Upper lobe of left lung (tissue), 4 donors: Measurements from ENCODE around the gene KIR2DL1.
"Not testable (repeated sequence)": the region's sequence is repeated elsewhere in the genome, so short reads cannot be mapped to it uniquely, and the experiment has no call there.

Source experiments
- POLR2AphosphoS5 ChIP-seq, 2 donors: sonication (generic); formaldehyde crosslinking; IDR thresholded peaks; one replicate each; pipeline ENCODE4 v1.5.1; 2017; ENCODE audit warnings: antibody characterized with exemption in 2 of 2
- TF ChIP-seq, protein P1 (sequence below), 6 experiments: fragments of 450-650 bp in 4 of 6; fragments of 200-600 bp in 2 of 6; sonication (generic) in 2 of 6; IDR thresholded peaks; one replicate each; pipeline ENCODE4 v1.5.1; 2016 to 2019; ENCODE audit warnings: antibody characterized with exemption in 6 of 6

DNA sequence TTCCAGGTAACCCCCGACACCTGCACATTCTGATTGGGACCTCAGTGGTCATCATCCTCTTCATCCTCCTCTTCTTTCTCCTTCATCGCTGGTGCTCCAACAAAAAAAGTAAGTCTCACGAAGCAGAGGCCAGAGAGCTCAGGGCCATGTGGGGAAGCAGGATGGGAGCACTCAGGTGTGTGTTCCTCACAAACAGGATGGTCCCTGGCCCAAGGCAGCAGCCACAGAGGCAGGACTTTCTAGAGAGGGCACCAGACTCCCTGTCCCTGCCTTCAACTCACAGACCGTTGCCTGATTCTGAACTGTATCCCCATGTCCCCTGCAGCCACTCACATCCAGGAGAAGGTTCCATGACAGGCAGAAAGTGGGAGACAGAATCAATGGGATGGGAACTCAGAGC lies 13.3 kb downstream of the KIR2DL1 start:
- not testable (repeated sequence) for TF ChIP-seq POLR2AphosphoS5 (IDR thresholded peaks at IDR 0.05)
- TF ChIP-seq, protein P1, sequence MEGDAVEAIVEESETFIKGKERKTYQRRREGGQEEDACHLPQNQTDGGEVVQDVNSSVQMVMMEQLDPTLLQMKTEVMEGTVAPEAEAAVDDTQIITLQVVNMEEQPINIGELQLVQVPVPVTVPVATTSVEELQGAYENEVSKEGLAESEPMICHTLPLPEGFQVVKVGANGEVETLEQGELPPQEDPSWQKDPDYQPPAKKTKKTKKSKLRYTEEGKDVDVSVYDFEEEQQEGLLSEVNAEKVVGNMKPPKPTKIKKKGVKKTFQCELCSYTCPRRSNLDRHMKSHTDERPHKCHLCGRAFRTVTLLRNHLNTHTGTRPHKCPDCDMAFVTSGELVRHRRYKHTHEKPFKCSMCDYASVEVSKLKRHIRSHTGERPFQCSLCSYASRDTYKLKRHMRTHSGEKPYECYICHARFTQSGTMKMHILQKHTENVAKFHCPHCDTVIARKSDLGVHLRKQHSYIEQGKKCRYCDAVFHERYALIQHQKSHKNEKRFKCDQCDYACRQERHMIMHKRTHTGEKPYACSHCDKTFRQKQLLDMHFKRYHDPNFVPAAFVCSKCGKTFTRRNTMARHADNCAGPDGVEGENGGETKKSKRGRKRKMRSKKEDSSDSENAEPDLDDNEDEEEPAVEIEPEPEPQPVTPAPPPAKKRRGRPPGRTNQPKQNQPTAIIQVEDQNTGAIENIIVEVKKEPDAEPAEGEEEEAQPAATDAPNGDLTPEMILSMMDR (IDR thresholded peaks at IDR 0.05) = not testable (repeated sequence)
